IMR-90 (cell line): ENCODE data around the gene MYH10.

Experiments
- CEBPB ChIP-seq: IDR thresholded peaks from 2 replicates; pipeline ENCODE4 v1.6.1; 2012; ENCODE audit warnings: low read depth, low read length, improper control_type of control experiment
- POLR2A ChIP-seq: IDR thresholded peaks from 2 replicates; pipeline ENCODE4 v1.6.1; 2012; ENCODE audit warnings: mild to moderate bottlenecking, low read depth, low read length
- SMC3 ChIP-seq: fragments of 150-350 bp; IDR thresholded peaks from 2 replicates; pipeline ENCODE4 v1.6.1; 2016; ENCODE audit warnings: low read depth, mild to moderate bottlenecking, antibody characterized with exemption, low read length, moderate library complexity
- TF ChIP-seq, protein P1 (sequence below): conservative IDR thresholded peaks from 2 replicates; pipeline ENCODE4 v1.5.1; 2012; ENCODE audit warnings: mild to moderate bottlenecking, low read depth, low read length, improper control_type of control experiment
- TF ChIP-seq, protein P2 (sequence below): fragments of 150-350 bp; IDR thresholded peaks from 2 replicates; pipeline ENCODE4 v1.6.1; 2017; ENCODE audit warnings: mild to moderate bottlenecking, antibody characterized with exemption, low read length, low read depth

- TF ChIP-seq POLR2A (no peak), SMC3 (no peak), CEBPB (no peak)
- TF ChIP-seq, protein P1, sequence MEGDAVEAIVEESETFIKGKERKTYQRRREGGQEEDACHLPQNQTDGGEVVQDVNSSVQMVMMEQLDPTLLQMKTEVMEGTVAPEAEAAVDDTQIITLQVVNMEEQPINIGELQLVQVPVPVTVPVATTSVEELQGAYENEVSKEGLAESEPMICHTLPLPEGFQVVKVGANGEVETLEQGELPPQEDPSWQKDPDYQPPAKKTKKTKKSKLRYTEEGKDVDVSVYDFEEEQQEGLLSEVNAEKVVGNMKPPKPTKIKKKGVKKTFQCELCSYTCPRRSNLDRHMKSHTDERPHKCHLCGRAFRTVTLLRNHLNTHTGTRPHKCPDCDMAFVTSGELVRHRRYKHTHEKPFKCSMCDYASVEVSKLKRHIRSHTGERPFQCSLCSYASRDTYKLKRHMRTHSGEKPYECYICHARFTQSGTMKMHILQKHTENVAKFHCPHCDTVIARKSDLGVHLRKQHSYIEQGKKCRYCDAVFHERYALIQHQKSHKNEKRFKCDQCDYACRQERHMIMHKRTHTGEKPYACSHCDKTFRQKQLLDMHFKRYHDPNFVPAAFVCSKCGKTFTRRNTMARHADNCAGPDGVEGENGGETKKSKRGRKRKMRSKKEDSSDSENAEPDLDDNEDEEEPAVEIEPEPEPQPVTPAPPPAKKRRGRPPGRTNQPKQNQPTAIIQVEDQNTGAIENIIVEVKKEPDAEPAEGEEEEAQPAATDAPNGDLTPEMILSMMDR, result no peak
- TF ChIP-seq, protein P2, sequence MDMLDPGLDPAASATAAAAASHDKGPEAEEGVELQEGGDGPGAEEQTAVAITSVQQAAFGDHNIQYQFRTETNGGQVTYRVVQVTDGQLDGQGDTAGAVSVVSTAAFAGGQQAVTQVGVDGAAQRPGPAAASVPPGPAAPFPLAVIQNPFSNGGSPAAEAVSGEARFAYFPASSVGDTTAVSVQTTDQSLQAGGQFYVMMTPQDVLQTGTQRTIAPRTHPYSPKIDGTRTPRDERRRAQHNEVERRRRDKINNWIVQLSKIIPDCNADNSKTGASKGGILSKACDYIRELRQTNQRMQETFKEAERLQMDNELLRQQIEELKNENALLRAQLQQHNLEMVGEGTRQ, result no peak
Measured at GRCh38 chr17:8656693-8657092, 26.2 kb upstream of the MYH10 start.
